DLD1 (cell line): ENCODE data around the gene PCBP3.
"Not testable (repeated sequence)": the region's sequence is repeated elsewhere in the genome, so short reads cannot be mapped to it uniquely, and the experiment has no call there.

Source experiments
- in situ Hi-C: cut with HindIII; loops from 2 replicates; pipeline ENCODE4 v1.10.0; 2017; ENCODE audit warnings: low sequenced_read_pairs

PCBP3 gene

GRCh38 chr21:45613396-45613795, 30.1 kb upstream of the PCBP3 start:
- in situ Hi-C loops = no loop called here

GRCh38 chr21:45613881-45614280, 29.6 kb upstream of the PCBP3 start:
- in situ Hi-C loops = no loop called here

GRCh38 chr21:45615145-45615711, 28.3 kb upstream of the PCBP3 start:
- in situ Hi-C loops = no loop called here

GRCh38 chr21:45617021-45617921, 26.3 kb upstream of the PCBP3 start:
- in situ Hi-C loops = no loop called here

- in situ Hi-C loops = no loop called here
Observed at GRCh38 chr21:45618287-45618686, 25.2 kb upstream of the PCBP3 start.

GRCh38 chr21:45618846-45619485, 24.6 kb upstream of the PCBP3 start:
- in situ Hi-C loops = no loop called here

GRCh38 chr21:45620201-45620923, 23.2 kb upstream of the PCBP3 start:
- in situ Hi-C loops = no loop called here

GRCh38 chr21:45621435-45622331, 21.8 kb upstream of the PCBP3 start:
- in situ Hi-C loops = not testable (repeated sequence)

- in situ Hi-C loops = no loop called here
Observed at GRCh38 chr21:45622416-45623097, 21.0 kb upstream of the PCBP3 start.

- in situ Hi-C loops = no loop called here
Observed at GRCh38 chr21:45623436-45623835, 20.1 kb upstream of the PCBP3 start.

- in situ Hi-C loops = not testable (repeated sequence)
Observed at GRCh38 chr21:45626127-45626526, 17.4 kb upstream of the PCBP3 start.

- in situ Hi-C loops = no loop called here
Observed at GRCh38 chr21:45629046-45629981, 14.2 kb upstream of the PCBP3 start.

GRCh38 chr21:45630066-45630694, 13.3 kb upstream of the PCBP3 start:
- in situ Hi-C loops = no loop called here

GRCh38 chr21:45630876-45631275, 12.6 kb upstream of the PCBP3 start:
- in situ Hi-C loops = no loop called here

- in situ Hi-C loops = no loop called here
Observed at GRCh38 chr21:45631540-45631939, 12.0 kb upstream of the PCBP3 start.

GRCh38 chr21:45632160-45632559, 11.4 kb upstream of the PCBP3 start:
- in situ Hi-C loops = no loop called here

- in situ Hi-C loops = no loop called here
Observed at GRCh38 chr21:45632637-45633251, 10.8 kb upstream of the PCBP3 start.
